ENCODE data around the gene PTPRO.
A peak's percentile ranks its signal among the peaks of the same experiment; 100 is the strongest.

Gene PTPRO

GRCh38 chr12:15458008-15458407 lies 135.7 kb downstream of the PTPRO start:
- no peak for DNase-seq

GRCh38 chr12:15468911-15469310 lies 146.6 kb downstream of the PTPRO start:
- DNase-seq, result no peak

GRCh38 chr12:15469356-15469755 lies 147.0 kb downstream of the PTPRO start:
- no peak for DNase-seq

- no peak for DNase-seq
Measured at GRCh38 chr12:15472036-15472435, 149.7 kb downstream of the PTPRO start.

GRCh38 chr12:15474766-15475165 lies 152.5 kb downstream of the PTPRO start:
- DNase-seq, result peak; percentile 0

- no peak for DNase-seq
Measured at GRCh38 chr12:15477761-15478160, 155.5 kb downstream of the PTPRO start.

GRCh38 chr12:15481846-15482245 lies 159.5 kb downstream of the PTPRO start:
- no peak for DNase-seq

- DNase-seq, result no peak
Measured at GRCh38 chr12:15485466-15485865, 163.2 kb downstream of the PTPRO start.

GRCh38 chr12:15486859-15487258 lies 164.6 kb downstream of the PTPRO start:
- no peak for DNase-seq

- no peak for DNase-seq
Measured at GRCh38 chr12:15488481-15488880, 166.2 kb downstream of the PTPRO start.

GRCh38 chr12:15494329-15495046 lies 172.2 kb downstream of the PTPRO start:
- no peak for DNase-seq

- DNase-seq, result no peak
Measured at GRCh38 chr12:15495746-15496145, 173.4 kb downstream of the PTPRO start.

GRCh38 chr12:15496738-15497137 lies 174.4 kb downstream of the PTPRO start:
- no peak for DNase-seq

GRCh38 chr12:15497671-15498292 lies 175.5 kb downstream of the PTPRO start:
- DNase-seq, result no peak

GRCh38 chr12:15502211-15502610 lies 179.9 kb downstream of the PTPRO start:
- DNase-seq, result no peak

GRCh38 chr12:15505616-15506015 lies 183.3 kb downstream of the PTPRO start:
- DNase-seq, result no peak

GRCh38 chr12:15515010-15515409 lies 192.7 kb downstream of the PTPRO start:
- DNase-seq, result no peak

GRCh38 chr12:15520083-15520482 lies 197.8 kb downstream of the PTPRO start:
- no peak for DNase-seq

GRCh38 chr12:15520844-15521243 lies 198.5 kb downstream of the PTPRO start:
- DNase-seq, result no peak

GRCh38 chr12:15522574-15523187 lies 200.4 kb downstream of the PTPRO start:
- no peak for DNase-seq

- no peak for DNase-seq
Measured at GRCh38 chr12:15525441-15525840, 203.1 kb downstream of the PTPRO start.

GRCh38 chr12:15526033-15526432 lies 203.7 kb downstream of the PTPRO start:
- no peak for DNase-seq

- no peak for DNase-seq
Measured at GRCh38 chr12:15527201-15528080, 205.1 kb downstream of the PTPRO start.
